ENCODE measurements around the gene FABP7. TPM values are rescaled to one million over a fixed set of nuclear protein-coding genes. Genes with fewer than 3 reads are reported as not detected.

The FABP7 gene
- total RNA-seq, 6 donors from 2014 or later, result not detected

DNA sequence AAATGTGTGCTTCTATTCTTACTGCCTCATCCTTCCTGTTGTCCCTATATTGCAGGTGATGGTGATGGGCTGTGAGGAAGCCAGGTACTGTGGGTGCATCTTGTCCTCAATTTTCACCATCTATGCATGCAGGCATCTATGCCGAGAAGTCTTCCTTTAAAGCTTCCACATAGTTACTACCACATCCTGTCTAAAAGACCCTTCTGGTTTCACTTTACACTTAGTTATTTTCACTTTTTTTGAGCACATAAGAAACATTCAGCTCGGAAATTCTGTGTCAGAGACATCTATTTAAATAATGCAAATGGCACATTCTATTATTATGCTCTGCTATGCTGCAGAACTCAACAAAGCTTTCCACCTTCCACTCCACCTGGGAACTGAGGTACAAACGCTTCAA is 28.2 kb upstream of the FABP7 start:
- WGBS, 2 donors, result 61 to 67% methylated on average over 3 of the region's 3 CpGs
- Histone ChIP-seq H3K4me1 (peaks cover 8 to 16% (median 11%) of the 10 kb centered on the region in 4 donors), H3K27me3 (no peaks in the 10 kb centered on the region), H3K4me3 (no peak overlapping the region), H3K36me3 (no peaks in the 10 kb centered on the region), H3K9me3 (no peaks in the 10 kb centered on the region), H3K27ac (no peak overlapping the region)
- TF ChIP-seq, protein P1, sequence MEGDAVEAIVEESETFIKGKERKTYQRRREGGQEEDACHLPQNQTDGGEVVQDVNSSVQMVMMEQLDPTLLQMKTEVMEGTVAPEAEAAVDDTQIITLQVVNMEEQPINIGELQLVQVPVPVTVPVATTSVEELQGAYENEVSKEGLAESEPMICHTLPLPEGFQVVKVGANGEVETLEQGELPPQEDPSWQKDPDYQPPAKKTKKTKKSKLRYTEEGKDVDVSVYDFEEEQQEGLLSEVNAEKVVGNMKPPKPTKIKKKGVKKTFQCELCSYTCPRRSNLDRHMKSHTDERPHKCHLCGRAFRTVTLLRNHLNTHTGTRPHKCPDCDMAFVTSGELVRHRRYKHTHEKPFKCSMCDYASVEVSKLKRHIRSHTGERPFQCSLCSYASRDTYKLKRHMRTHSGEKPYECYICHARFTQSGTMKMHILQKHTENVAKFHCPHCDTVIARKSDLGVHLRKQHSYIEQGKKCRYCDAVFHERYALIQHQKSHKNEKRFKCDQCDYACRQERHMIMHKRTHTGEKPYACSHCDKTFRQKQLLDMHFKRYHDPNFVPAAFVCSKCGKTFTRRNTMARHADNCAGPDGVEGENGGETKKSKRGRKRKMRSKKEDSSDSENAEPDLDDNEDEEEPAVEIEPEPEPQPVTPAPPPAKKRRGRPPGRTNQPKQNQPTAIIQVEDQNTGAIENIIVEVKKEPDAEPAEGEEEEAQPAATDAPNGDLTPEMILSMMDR (IDR thresholded peaks at IDR 0.05), result no peak
- TF ChIP-seq POLR2A (IDR thresholded peaks at IDR 0.05) (no peak), EP300 (IDR thresholded peaks at IDR 0.05) (no peak), POLR2AphosphoS5 (IDR thresholded peaks at IDR 0.05) (no peak)
- DNase-seq (no peak), ATAC-seq (ENCODE audit: low FRiP score in 2 of 2) (no peak)

DNA sequence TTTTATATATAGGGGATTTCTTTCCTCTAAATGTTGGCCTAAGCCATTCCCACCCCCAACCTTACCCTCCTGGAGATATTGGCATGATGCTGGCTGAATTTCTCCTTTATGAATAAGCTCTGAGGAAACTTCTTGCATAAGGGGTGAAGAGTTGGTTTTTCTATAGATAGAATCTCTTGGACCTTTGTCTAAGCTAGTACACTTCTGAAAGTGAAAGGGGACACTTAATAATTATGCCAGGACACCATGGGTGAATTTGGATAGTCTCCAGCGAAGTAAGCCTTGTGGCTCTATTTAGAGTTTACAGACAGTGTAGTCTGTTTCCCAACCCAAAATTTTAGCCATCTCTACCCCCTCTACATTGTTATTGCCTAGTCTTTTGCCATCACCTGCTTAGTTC is 27.1 kb upstream of the FABP7 start:
- Histone ChIP-seq H3K27ac (peak overlapping the region in 2 of 4 donors; percentile 62 to 73), H3K27me3 (no peaks in the 10 kb centered on the region), H3K4me1 (peaks cover 8 to 16% (median 11%) of the 10 kb centered on the region in 4 donors), H3K4me3 (no peak overlapping the region), H3K36me3 (no peaks in the 10 kb centered on the region), H3K9me3 (no peaks in the 10 kb centered on the region)
- DNase-seq (no peak), ATAC-seq (ENCODE audit: low FRiP score in 2 of 2) (no peak)
- 36 to 83% methylated on average over 1 of the region's 1 CpG for WGBS, 2 donors
- TF ChIP-seq EP300 (IDR thresholded peaks at IDR 0.05) (no peak), POLR2AphosphoS5 (IDR thresholded peaks at IDR 0.05) (no peak), POLR2A (IDR thresholded peaks at IDR 0.05) (no peak)
- TF ChIP-seq, protein P1 (IDR thresholded peaks at IDR 0.05), result no peak

- DNase-seq, result no peak
- TF ChIP-seq EP300 (IDR thresholded peaks at IDR 0.05), result no peak
- no peak for TF ChIP-seq POLR2AphosphoS5 (IDR thresholded peaks at IDR 0.05)
- TF ChIP-seq, protein P1 (IDR thresholded peaks at IDR 0.05), result no peak
- TF ChIP-seq POLR2A (IDR thresholded peaks at IDR 0.05), result peak in 1 of 4 donors; percentile 50
- Histone ChIP-seq H3K36me3 (no peaks in the 10 kb centered on the region), H3K9me3 (no peaks in the 10 kb centered on the region), H3K4me1 (peaks cover 8 to 16% (median 11%) of the 10 kb centered on the region in 4 donors), H3K27ac (peak overlapping the region in 3 of 4 donors; percentile 30 to 73 (median 62)), H3K4me3 (peak overlapping the region in 3 of 4 donors; percentile 28 to 39 (median 30)), H3K27me3 (no peaks in the 10 kb centered on the region)
- WGBS, 2 donors, result 59 to 72% methylated on average over 10 of the region's 10 CpGs
- ATAC-seq (ENCODE audit: low FRiP score in 2 of 2), result peak; percentile 44 to 49
Observed at GRCh38 chr6:122753000-122753687, 26.4 kb upstream of the FABP7 start.

- DNase-seq (peak in 1 of 2 donors; percentile 64), ATAC-seq (ENCODE audit: low FRiP score in 2 of 2) (peak; percentile 51 to 66)
- Histone ChIP-seq H3K4me3 (peak overlapping the region in 3 of 4 donors; percentile 28 to 39 (median 30)), H3K27me3 (no peaks in the 10 kb centered on the region), H3K4me1 (peaks cover 8 to 16% (median 11%) of the 10 kb centered on the region in 4 donors), H3K27ac (peak overlapping the region in 2 of 4 donors; percentile 66 to 73), H3K9me3 (no peaks in the 10 kb centered on the region), H3K36me3 (no peaks in the 10 kb centered on the region)
- WGBS, 2 donors, result 46 to 50% methylated on average over 5 of the region's 5 CpGs
- TF ChIP-seq EP300 (IDR thresholded peaks at IDR 0.05), result no peak
- TF ChIP-seq POLR2A (IDR thresholded peaks at IDR 0.05), result peak in 2 of 4 donors; percentile 29 to 31
- TF ChIP-seq POLR2AphosphoS5 (IDR thresholded peaks at IDR 0.05), result no peak
- TF ChIP-seq, protein P1 (IDR thresholded peaks at IDR 0.05), result no peak
Observed at GRCh38 chr6:122753688-122754056, 25.8 kb upstream of the FABP7 start.

Measured in upper lobe of left lung (tissue), 6 donors.